Neuronal stem cell (in vitro differentiated cells): Measurements from ENCODE around the gene KMT2B.

Experiments
- DNase-seq: peaks from one replicate; pipeline ENCODE4 v3.0.0-alpha.2; 2013; ENCODE audit warnings: low spot score
- H2AFZ ChIP-seq: one replicate; pipeline ENCODE4 v1.6.1; 2013; ENCODE audit warnings: mild to moderate bottlenecking, low read length, inconsistent platforms
- H2AK5ac ChIP-seq: 2 replicates; pipeline ENCODE4 v1.6.1; 2013; ENCODE audit warnings: low read depth, mild to moderate bottlenecking, inconsistent platforms, low read length, moderate library complexity, mixed read lengths
- H2BK120ac ChIP-seq: 2 replicates; pipeline ENCODE4 v1.6.1; 2013; ENCODE audit warnings: low read depth, mild to moderate bottlenecking, inconsistent platforms, low read length, moderate library complexity, mixed read lengths
- H2BK12ac ChIP-seq: one replicate; pipeline ENCODE4 v1.6.1; 2013; ENCODE audit warnings: low read length, inconsistent platforms
- H2BK15ac ChIP-seq: 2 replicates; pipeline ENCODE4 v1.6.1; 2013; ENCODE audit warnings: mild to moderate bottlenecking, low read length, inconsistent platforms, mixed read lengths
- H2BK5ac ChIP-seq: one replicate; pipeline ENCODE4 v1.6.1; 2013; ENCODE audit warnings: inconsistent platforms, mild to moderate bottlenecking, low read length, moderate library complexity
- H3K14ac ChIP-seq: one replicate; pipeline ENCODE4 v1.6.1; 2013; ENCODE audit warnings: low read length, inconsistent platforms
- H3K18ac ChIP-seq: 2 replicates; pipeline ENCODE4 v1.6.1; 2013; ENCODE audit warnings: low read length, inconsistent platforms
- H3K23ac ChIP-seq: 2 replicates; pipeline ENCODE4 v1.6.1; 2013; ENCODE audit warnings: low read depth, mild to moderate bottlenecking, mixed read lengths, low read length, inconsistent platforms; ENCODE audit not compliant: poor library complexity
- H3K27ac ChIP-seq: replicated peaks from 3 replicates; pipeline ENCODE4 v1.5.1; 2013; ENCODE audit warnings: low read length, inconsistent platforms
- H3K27me3 ChIP-seq, 3 experiments: 2 replicates each; pipeline ENCODE4 v1.6.1; 2013; ENCODE audit warnings: low read length in 3 of 3, mild to moderate bottlenecking in 2 of 3, inconsistent platforms in 1 of 3, low read depth in 1 of 3, mixed read lengths in 1 of 3, moderate library complexity in 1 of 3; ENCODE audit not compliant: control insufficient read depth in 3 of 3, insufficient read depth in 3 of 3
- H3K36me3 ChIP-seq, 2 donors: replicated peaks in 1 of 2; 2 replicates each; pipeline ENCODE4 v1.6.1; 2013; ENCODE audit warnings: low read length in 2 of 2; ENCODE audit not compliant: control insufficient read depth in 2 of 2, insufficient read depth in 2 of 2
- H3K4ac ChIP-seq: 2 replicates; pipeline ENCODE4 v1.6.1; 2013; ENCODE audit warnings: inconsistent platforms, mild to moderate bottlenecking, low read length, moderate library complexity
- H3K4me1 ChIP-seq, 2 donors: 1 replicate in 1 of 2; 2 replicates in 1 of 2; pipeline ENCODE4 v1.6.1; 2013; ENCODE audit warnings: low read length in 2 of 2, low read depth in 1 of 2; ENCODE audit not compliant: control insufficient read depth in 2 of 2, insufficient read depth in 1 of 2
- H3K4me2 ChIP-seq: one replicate; pipeline ENCODE4 v1.6.1; 2013; ENCODE audit warnings: mild to moderate bottlenecking, low read length, inconsistent platforms; ENCODE audit not compliant: insufficient read depth, poor library complexity, severe bottlenecking
- H3K4me3 ChIP-seq, 2 donors: 2 replicates each; pipeline ENCODE4 v1.5.1; 2013; ENCODE audit warnings: low read length in 2 of 2, mild to moderate bottlenecking in 2 of 2, inconsistent platforms in 1 of 2, moderate library complexity in 1 of 2
- H3K79me1 ChIP-seq: one replicate; pipeline ENCODE4 v1.6.1; 2013; ENCODE audit warnings: low read depth, mild to moderate bottlenecking, inconsistent platforms, low read length, moderate library complexity
- H3K9ac ChIP-seq: one replicate; pipeline ENCODE4 v1.6.1; 2013; ENCODE audit warnings: mild to moderate bottlenecking, low read depth, low read length, inconsistent platforms; ENCODE audit not compliant: poor library complexity
- H3K9me3 ChIP-seq, 2 donors: replicated peaks in 1 of 2; 2 replicates each; pipeline versions ENCODE3 to v1.6.1; 2013; ENCODE audit warnings: low read length in 2 of 2, mild to moderate bottlenecking in 2 of 2, inconsistent platforms in 1 of 2, low read depth in 1 of 2, mixed read lengths in 1 of 2, moderate library complexity in 1 of 2; ENCODE audit not compliant: control insufficient read depth in 2 of 2, insufficient read depth in 1 of 2
- H4K8ac ChIP-seq: one replicate; pipeline ENCODE4 v1.6.1; 2013; ENCODE audit warnings: low read depth, mild to moderate bottlenecking, inconsistent platforms, low read length, moderate library complexity
- H4K91ac ChIP-seq: one replicate; pipeline ENCODE4 v1.6.1; 2013; ENCODE audit warnings: low read length, low read depth, mild to moderate bottlenecking, inconsistent platforms; ENCODE audit not compliant: poor library complexity
- WGBS, 2 donors: extraction: QIAGEN DNeasy Blood & Tissue Kit; methylation state at CpG; one replicate each; pipeline ENCODE4 v1.1.7; 2013; ENCODE audit warnings: missing lambda C conversion rate in 2 of 2, mixed read lengths in 1 of 2; ENCODE audit not compliant: insufficient read length in 2 of 2, insufficient replicate concordance in 1 of 2; ENCODE audit errors: extremely low coverage in 2 of 2; 5-methylcytosine and 5-hydroxymethylcytosine counted together

Gene KMT2B

DNA sequence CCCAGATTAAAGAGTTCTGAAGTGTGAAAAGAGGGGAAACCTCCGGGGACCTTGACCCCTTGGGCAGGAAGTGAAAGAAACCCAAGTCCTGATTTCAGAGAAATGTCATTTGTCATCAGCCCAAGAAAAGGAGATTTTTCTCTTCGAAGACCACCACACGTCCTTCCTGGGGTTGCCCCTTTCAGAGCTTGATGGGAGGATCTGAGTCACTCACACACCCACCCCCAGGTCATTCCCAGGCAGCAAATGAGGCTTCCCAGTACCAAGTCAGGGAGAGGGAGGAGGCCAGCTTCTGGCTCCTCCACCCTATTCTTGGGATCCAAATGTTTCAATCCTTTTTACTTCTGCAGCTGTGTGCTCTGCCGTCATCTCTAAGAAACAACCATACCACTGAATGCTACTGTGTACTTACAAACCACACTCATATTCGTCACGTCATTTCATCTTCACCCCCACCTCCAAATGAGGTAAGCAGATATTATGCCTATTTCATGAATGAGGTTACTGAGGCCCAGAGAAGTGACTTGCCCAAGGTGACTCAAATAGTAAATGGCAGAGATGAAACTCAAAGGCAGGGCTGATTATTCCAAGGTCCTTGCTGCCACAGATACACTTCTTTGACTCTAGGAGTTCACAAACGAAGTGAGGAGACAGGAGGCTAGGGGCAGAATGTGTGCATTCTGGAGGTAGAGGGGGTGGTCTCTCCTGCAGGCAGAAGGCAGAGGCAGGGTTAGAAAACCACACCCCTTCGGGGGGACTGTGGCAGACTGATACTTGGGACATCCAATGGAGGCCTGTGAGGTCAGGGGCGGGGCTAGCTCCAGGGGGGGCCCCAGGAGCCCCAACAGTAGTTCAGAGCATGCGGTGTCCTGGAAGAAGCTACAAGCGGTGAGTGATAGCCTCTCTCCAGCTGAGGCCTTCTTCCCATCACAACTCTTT lies 5.0 kb upstream of the KMT2B start:
- no peak for DNase-seq
- H3K14ac ChIP-seq = no peak overlapping the region
- 100% methylated on average over 2 of the region's 11 CpGs; no CpG with 5 or more reads in 1 of the 2 donors for WGBS, 2 donors

DNA sequence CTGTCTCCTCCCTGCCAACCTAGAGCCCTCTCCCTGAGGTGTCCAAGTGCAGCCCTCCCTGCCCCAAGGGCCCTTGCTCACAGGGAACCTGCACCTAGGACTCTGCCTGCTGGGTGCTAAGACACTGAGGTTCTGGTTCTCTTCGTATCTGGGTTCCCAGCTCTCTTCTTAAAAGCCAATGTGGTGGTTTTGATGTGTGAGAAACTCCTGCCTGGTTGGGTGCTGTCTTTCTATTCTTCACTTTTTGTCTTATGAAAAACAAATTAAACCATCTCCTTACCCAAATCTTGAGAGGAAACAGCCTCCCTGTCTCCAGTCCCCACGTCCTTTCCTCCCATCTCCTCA lies 4.3 kb upstream of the KMT2B start:
- Histone ChIP-seq H3K4me1 (peaks cover 11 to 16% of the 10 kb centered on the region in 2 donors), H3K9me3 (no peaks in the 10 kb centered on the region), H3K18ac (no peak overlapping the region), H3K36me3 (no peaks in the 10 kb centered on the region), H3K4me3 (no peak overlapping the region), H3K27me3 (peaks cover 0 to 5% (median 0%) of the 10 kb centered on the region in 3 experiments), H2AK5ac (peak overlapping the region; percentile 7), H3K9ac (no peak overlapping the region), H2BK5ac (no peak overlapping the region), H3K14ac (no peak overlapping the region), H2AFZ (no peak overlapping the region), H3K79me1 (peaks cover 9% of the 10 kb centered on the region), H4K8ac (no peak overlapping the region), H3K23ac (no peak overlapping the region), H2BK120ac (no peak overlapping the region), H3K4ac (no peak overlapping the region), H4K91ac (no peak overlapping the region), H2BK15ac (no peak overlapping the region), H2BK12ac (no peak overlapping the region), H3K27ac (no peak overlapping the region), H3K4me2 (no peak overlapping the region)
- no CpG with 5 or more reads among the region's 2 CpGs for WGBS, 2 donors
- DNase-seq = no peak

More for the DNA sequence above, 5.0 kb upstream of the KMT2B start:
- Histone ChIP-seq H3K79me1 (peaks cover 6% of the 10 kb centered on the region), H3K4me2 (no peak overlapping the region), H3K4ac (no peak overlapping the region), H4K91ac (no peak overlapping the region), H2BK15ac (no peak overlapping the region), H3K9me3 (no peaks in the 10 kb centered on the region), H4K8ac (no peak overlapping the region), H2AK5ac (no peak overlapping the region), H3K23ac (no peak overlapping the region), H2BK12ac (no peak overlapping the region), H3K27me3 (peaks cover 0 to 5% (median 0%) of the 10 kb centered on the region in 3 experiments), H2AFZ (no peak overlapping the region), H3K27ac (no peak overlapping the region), H2BK120ac (no peak overlapping the region), H3K9ac (no peak overlapping the region), H2BK5ac (no peak overlapping the region), H3K36me3 (no peaks in the 10 kb centered on the region), H3K4me3 (no peak overlapping the region), H3K18ac (no peak overlapping the region), H3K4me1 (peaks cover 11 to 15% of the 10 kb centered on the region in 2 donors)

DNA sequence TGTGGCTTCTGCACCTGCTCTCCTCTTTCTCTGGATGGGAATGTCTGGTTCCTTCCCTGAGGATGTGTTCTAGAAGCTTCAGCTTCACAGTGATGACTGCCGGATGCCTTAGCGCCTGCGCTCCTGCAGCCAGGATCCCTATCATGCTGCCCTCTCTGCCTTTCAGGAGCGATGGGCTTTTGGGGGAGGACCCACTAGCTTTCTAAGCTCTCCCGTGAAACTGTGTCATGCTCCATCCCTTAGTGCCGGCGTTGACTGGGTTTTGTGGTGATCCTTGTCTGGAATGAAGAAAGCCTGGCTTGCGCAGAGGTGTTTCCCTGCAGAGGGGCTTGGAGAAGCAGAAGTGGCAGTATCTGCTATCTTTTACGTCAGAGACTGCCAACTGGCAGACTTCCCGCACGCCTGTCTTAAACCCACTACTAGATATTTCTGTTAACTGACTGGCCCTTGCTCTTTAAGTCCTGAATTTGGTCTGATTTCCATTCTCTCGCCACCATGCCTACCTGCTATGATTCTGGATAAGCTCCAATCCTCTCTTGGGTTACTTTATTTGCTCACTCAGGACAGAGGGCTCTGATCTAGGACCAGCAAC lies 3.8 kb upstream of the KMT2B start:
- Histone ChIP-seq H3K4me3 (no peak overlapping the region), H3K36me3 (no peaks in the 10 kb centered on the region), H4K91ac (no peak overlapping the region), H3K23ac (no peak overlapping the region), H2BK5ac (no peak overlapping the region), H2BK15ac (no peak overlapping the region), H3K4me2 (no peak overlapping the region), H3K4me1 (peaks cover 15 to 20% of the 10 kb centered on the region in 2 donors), H3K9ac (no peak overlapping the region), H3K27me3 (peaks cover 0 to 5% (median 0%) of the 10 kb centered on the region in 3 experiments), H3K4ac (no peak overlapping the region), H3K79me1 (peaks cover 11% of the 10 kb centered on the region), H3K14ac (no peak overlapping the region), H3K27ac (no peak overlapping the region), H2BK12ac (no peak overlapping the region), H2BK120ac (no peak overlapping the region), H3K18ac (no peak overlapping the region), H4K8ac (no peak overlapping the region), H2AK5ac (peak overlapping the region; percentile 7), H2AFZ (no peak overlapping the region), H3K9me3 (no peaks in the 10 kb centered on the region)
- no CpG with 5 or more reads among the region's 12 CpGs for WGBS, 2 donors
- no peak for DNase-seq
